WTC11 (cell line): Measurements from ENCODE around the gene PGP. TPM values are rescaled to one million over a fixed set of nuclear protein-coding genes. Genes with fewer than 3 reads are reported as not detected.

Experiments used
- ATAC-seq: fragments of 200-7000 bp; cut with Tn5 transposase; 2 replicates; pipeline ENCODE4 v1.10.0; 2021; ENCODE audit warnings: mild to moderate bottlenecking, moderate library complexity
- CTCF ChIA-PET: fragments of 300-600 bp; sonication (Branson Sonifier 250); formaldehyde crosslinking; loops from one replicate; lab custom pipeline; 2021; ENCODE audit warnings: antibody characterized with exemption; lab: Charles Lee
- POLR2A ChIA-PET: fragments of 350-600 bp; sonication (Branson Sonifier 250); formaldehyde crosslinking; loops from one replicate; lab custom pipeline; 2021; ENCODE audit warnings: antibody characterized with exemption; lab: Charles Lee
- DNase-seq: peaks from one replicate; pipeline ENCODE4 v3.0.0; 2021; ENCODE audit warnings: low spot score
- H3K27ac Mint-ChIP-seq: 2 replicates; pipeline ENCODE4 v1.8.0; 2021; ENCODE audit warnings: mixed read lengths
- H3K27me3 Mint-ChIP-seq: 2 replicates; pipeline ENCODE4 v1.8.0; 2021; ENCODE audit warnings: low read depth, mild to moderate bottlenecking, moderate library complexity, mixed read lengths
- H3K36me3 Mint-ChIP-seq: 2 replicates; pipeline ENCODE4 v1.8.0; 2021; ENCODE audit warnings: mixed read lengths
- H3K4me1 Mint-ChIP-seq: 2 replicates; pipeline ENCODE4 v1.8.0; 2022; ENCODE audit warnings: mixed read lengths
- H3K4me3 Mint-ChIP-seq: 2 replicates; pipeline ENCODE4 v1.8.0; 2021; ENCODE audit warnings: mild to moderate bottlenecking, moderate library complexity, mixed read lengths
- H3K9me3 Mint-ChIP-seq: 2 replicates; pipeline ENCODE4 v1.8.0; 2021; ENCODE audit warnings: mixed read lengths
- ELF4 ChIP-seq: sonication (generic); formaldehyde crosslinking; IDR thresholded peaks from 2 replicates; pipeline ENCODE4 v1.8.1; 2022; ENCODE audit warnings: low read depth, mild to moderate bottlenecking, moderate library complexity, missing genetic modification reagents
- ETV6 ChIP-seq: sonication (generic); formaldehyde crosslinking; IDR thresholded peaks from 2 replicates; pipeline ENCODE4 v1.8.1; 2022; ENCODE audit warnings: mild to moderate bottlenecking, missing genetic modification reagents
- FOXK1 ChIP-seq: sonication (generic); formaldehyde crosslinking; IDR thresholded peaks from 2 replicates; pipeline ENCODE4 v1.8.0; 2022; ENCODE audit warnings: mild to moderate bottlenecking, moderate library complexity, missing genetic modification reagents
- GRHL2 ChIP-seq: fragments of 250-450 bp; sonication (Bioruptor Pico); IDR thresholded peaks from 2 replicates; pipeline ENCODE4 v1.8.0; 2022; ENCODE audit warnings: mild to moderate bottlenecking, moderate library complexity; ENCODE audit not compliant: insufficient replicate concordance, severe bottlenecking
- JAZF1 ChIP-seq: fragments of 250-450 bp; sonication (Bioruptor Pico); IDR thresholded peaks from 2 replicates; pipeline ENCODE4 v1.9.0; 2021; ENCODE audit warnings: moderate library complexity, mild to moderate bottlenecking, inconsistent platforms
- JUN ChIP-seq: sonication (generic); formaldehyde crosslinking; IDR thresholded peaks from 2 replicates; pipeline ENCODE4 v1.8.0; 2023; ENCODE audit warnings: mild to moderate bottlenecking, missing genetic modification reagents
- NFE2L1 ChIP-seq: sonication (generic); formaldehyde crosslinking; IDR thresholded peaks from 2 replicates; pipeline ENCODE4 v1.8.1; 2023; ENCODE audit warnings: missing genetic modification reagents
- NR1H2 ChIP-seq: sonication (generic); formaldehyde crosslinking; IDR thresholded peaks from 2 replicates; pipeline ENCODE4 v1.9.0; 2021; ENCODE audit warnings: mild to moderate bottlenecking, moderate library complexity, missing genetic modification reagents
- NR3C1 ChIP-seq: sonication (generic); formaldehyde crosslinking; conservative IDR thresholded peaks from 2 replicates; pipeline ENCODE4 v1.8.1; 2023; ENCODE audit warnings: low read depth, mild to moderate bottlenecking, missing genetic modification reagents
- PRRX2 ChIP-seq: fragments of 250-450 bp; sonication (Bioruptor Pico); IDR thresholded peaks from 2 replicates; pipeline ENCODE4 v1.8.0; 2021; ENCODE audit warnings: mild to moderate bottlenecking
- SOX15 ChIP-seq: fragments of 250-450 bp; sonication (Bioruptor Pico); IDR thresholded peaks from 2 replicates; pipeline ENCODE4 v1.9.0; 2021; ENCODE audit warnings: mild to moderate bottlenecking
- ZBTB21 ChIP-seq: sonication (generic); formaldehyde crosslinking; IDR thresholded peaks from 2 replicates; pipeline ENCODE4 v1.8.1; 2023; ENCODE audit warnings: mild to moderate bottlenecking, missing genetic modification reagents, borderline replicate concordance
- ZNF416 ChIP-seq: fragments of 250-450 bp; sonication (Bioruptor Pico); IDR thresholded peaks from 2 replicates; pipeline ENCODE4 v1.9.0; 2021; ENCODE audit warnings: mild to moderate bottlenecking, inconsistent platforms
- ZNF671 ChIP-seq: fragments of 250-450 bp; sonication (Bioruptor Pico); IDR thresholded peaks from 2 replicates; pipeline ENCODE4 v1.8.0; 2021; ENCODE audit warnings: mild to moderate bottlenecking
- total RNA-seq: library from RNA; stranded (reverse); gene quantifications from 3 replicates; pipeline ENCODE4 v1.2.3, GENCODE V29; 2021
- TF ChIP-seq, protein P1 (sequence below): sonication (generic); formaldehyde crosslinking; conservative IDR thresholded peaks from 2 replicates; pipeline ENCODE4 v1.8.1; 2022; ENCODE audit warnings: mild to moderate bottlenecking, missing genetic modification reagents
- TF ChIP-seq, protein P2 (sequence below): fragments of 250-450 bp; sonication (Bioruptor Pico); IDR thresholded peaks from 2 replicates; pipeline ENCODE4 v1.9.0; 2021; ENCODE audit warnings: moderate library complexity, mild to moderate bottlenecking, inconsistent platforms, borderline replicate concordance
- TF ChIP-seq, protein P3 (sequence below): sonication (generic); formaldehyde crosslinking; IDR thresholded peaks from 2 replicates; pipeline ENCODE4 v1.8.0; 2022; ENCODE audit warnings: mild to moderate bottlenecking, missing genetic modification reagents
- TF ChIP-seq, protein P4 (sequence below): sonication (generic); formaldehyde crosslinking; conservative IDR thresholded peaks from 2 replicates; pipeline ENCODE4 v1.8.1; 2023; ENCODE audit warnings: mild to moderate bottlenecking, low read depth, missing genetic modification reagents, moderate library complexity
- TF ChIP-seq, protein P5 (sequence below): fragments of 250-450 bp; sonication (Bioruptor Pico); conservative IDR thresholded peaks from 2 replicates; pipeline ENCODE4 v1.9.0; 2021; ENCODE audit warnings: mild to moderate bottlenecking

PGP gene
- total RNA-seq, 1 experiment from 2014 or later, result 39.5 TPM

DNA sequence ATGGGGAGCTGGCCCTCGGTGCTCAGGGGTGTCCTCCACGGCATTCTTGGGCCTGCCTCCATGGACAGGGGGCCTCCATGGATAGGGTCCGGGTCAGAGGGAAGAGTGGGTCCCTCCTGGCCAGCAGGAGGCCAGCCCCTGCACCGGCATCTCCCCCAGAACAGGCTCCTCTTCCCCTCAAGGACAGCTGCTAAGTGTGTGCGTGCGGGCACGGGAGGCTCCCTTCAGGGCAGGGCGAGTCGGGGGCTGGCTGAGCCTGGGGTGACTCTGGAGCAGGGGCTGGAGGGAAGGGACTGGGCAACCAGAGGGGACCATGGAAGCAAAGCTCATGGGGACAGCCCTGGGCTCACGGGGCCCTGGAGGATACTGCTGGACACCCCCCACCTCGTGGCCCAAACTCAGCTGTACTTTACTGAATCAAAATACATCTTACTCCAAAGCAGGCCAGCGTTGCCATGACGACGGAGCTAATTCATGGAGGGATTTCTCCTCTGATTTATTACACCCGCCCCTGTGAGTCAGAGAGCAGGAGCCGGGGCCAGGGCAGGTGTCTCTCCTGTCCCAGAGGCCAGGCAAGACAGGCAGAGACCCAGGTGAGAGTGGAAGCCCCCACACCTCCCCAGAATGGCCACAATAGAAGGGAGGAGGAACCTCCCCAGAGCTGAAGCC, 20.3 kb downstream of the PGP start:
- H3K4me1 Mint-ChIP-seq, result peaks cover 4% of the 10 kb centered on the region; the same call in 1 of the 2 replicates
- no peak overlapping the region for H3K27ac Mint-ChIP-seq
- no peak overlapping the region for H3K4me3 Mint-ChIP-seq
- CTCF ChIA-PET, result interaction anchor here (0.6 to 3.5 kb wide), 39 partner anchors 9 to 343 kb away, joined by 3 to 62 read pairs (median 4); partner anchors contain the start of genes AMDHD2, BRICD5, CCNF and DNASE1L2
- H3K27me3 Mint-ChIP-seq, result peaks cover 24% of the 10 kb centered on the region
- DNase-seq, result no peak
- ATAC-seq, result no peak
- H3K9me3 Mint-ChIP-seq, result no peaks in the 10 kb centered on the region
- no peaks in the 10 kb centered on the region for H3K36me3 Mint-ChIP-seq
- POLR2A ChIA-PET, result interaction anchor here (0.7 to 1.9 kb wide), 3 partner anchors 17 to 95 kb away, joined by 3 to 12 read pairs (median 5); partner anchors contain the start of genes BRICD5 and ECI1
- TF ChIP-seq PRRX2 (CRISPR knock-in tag), result no peak
- TF ChIP-seq ELF4 (CRISPR knock-in tag), result no peak
- no peak for TF ChIP-seq JUN (CRISPR knock-in tag)
- TF ChIP-seq JAZF1, result no peak
- no peak for TF ChIP-seq ETV6 (CRISPR knock-in tag)
- no peak for TF ChIP-seq FOXK1 (CRISPR knock-in tag)

DNA sequence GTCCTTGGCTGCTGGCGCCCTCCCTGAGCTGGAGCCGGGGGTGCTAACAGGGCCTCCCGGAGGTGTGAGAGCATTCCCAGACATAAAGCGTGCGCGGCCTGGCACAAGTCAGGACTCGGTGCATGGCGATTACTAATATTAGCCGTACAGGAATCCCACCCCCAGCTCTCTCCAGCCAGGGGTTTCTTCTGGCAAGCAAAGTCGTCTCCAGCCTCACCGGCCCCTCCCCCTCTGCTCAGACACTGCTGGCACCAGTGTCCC, 23.3 kb downstream of the PGP start:
- CTCF ChIA-PET, result no interaction called here
- no peaks in the 10 kb centered on the region for H3K9me3 Mint-ChIP-seq
- no peak overlapping the region for H3K4me3 Mint-ChIP-seq
- H3K27me3 Mint-ChIP-seq, result no peaks in the 10 kb centered on the region; the same call in 1 of the 2 replicates
- POLR2A ChIA-PET, result no interaction called here
- DNase-seq, result no peak
- no peak overlapping the region for H3K27ac Mint-ChIP-seq
- ATAC-seq, result no peak
- H3K36me3 Mint-ChIP-seq, result no peaks in the 10 kb centered on the region
- H3K4me1 Mint-ChIP-seq, result peaks cover 4% of the 10 kb centered on the region; the same call in 1 of the 2 replicates
- TF ChIP-seq FOXK1 (CRISPR knock-in tag) (no peak), NFE2L1 (CRISPR knock-in tag) (no peak), ZNF671 (no peak), NR1H2 (CRISPR knock-in tag) (no peak), GRHL2 (CRISPR knock-in tag) (no peak), PRRX2 (CRISPR knock-in tag) (no peak), ZNF416 (CRISPR knock-in tag) (no peak), NR3C1 (CRISPR knock-in tag) (no peak), ZBTB21 (CRISPR knock-in tag) (no peak), SOX15 (CRISPR knock-in tag) (no peak)
- TF ChIP-seq, protein P1, sequence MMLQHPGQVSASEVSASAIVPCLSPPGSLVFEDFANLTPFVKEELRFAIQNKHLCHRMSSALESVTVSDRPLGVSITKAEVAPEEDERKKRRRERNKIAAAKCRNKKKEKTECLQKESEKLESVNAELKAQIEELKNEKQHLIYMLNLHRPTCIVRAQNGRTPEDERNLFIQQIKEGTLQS (CRISPR knock-in tag), result no peak
- TF ChIP-seq, protein P2, sequence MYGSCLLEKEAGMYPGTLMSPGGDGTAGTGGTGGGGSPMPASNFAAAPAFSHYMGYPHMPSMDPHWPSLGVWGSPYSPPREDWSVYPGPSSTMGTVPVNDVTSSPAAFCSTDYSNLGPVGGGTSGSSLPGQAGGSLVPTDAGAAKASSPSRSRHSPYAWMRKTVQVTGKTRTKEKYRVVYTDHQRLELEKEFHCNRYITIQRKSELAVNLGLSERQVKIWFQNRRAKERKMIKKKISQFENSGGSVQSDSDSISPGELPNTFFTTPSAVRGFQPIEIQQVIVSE, result no peak
- TF ChIP-seq, protein P3, sequence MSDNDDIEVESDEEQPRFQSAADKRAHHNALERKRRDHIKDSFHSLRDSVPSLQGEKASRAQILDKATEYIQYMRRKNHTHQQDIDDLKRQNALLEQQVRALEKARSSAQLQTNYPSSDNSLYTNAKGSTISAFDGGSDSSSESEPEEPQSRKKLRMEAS (CRISPR knock-in tag), result no peak
- TF ChIP-seq, protein P4, sequence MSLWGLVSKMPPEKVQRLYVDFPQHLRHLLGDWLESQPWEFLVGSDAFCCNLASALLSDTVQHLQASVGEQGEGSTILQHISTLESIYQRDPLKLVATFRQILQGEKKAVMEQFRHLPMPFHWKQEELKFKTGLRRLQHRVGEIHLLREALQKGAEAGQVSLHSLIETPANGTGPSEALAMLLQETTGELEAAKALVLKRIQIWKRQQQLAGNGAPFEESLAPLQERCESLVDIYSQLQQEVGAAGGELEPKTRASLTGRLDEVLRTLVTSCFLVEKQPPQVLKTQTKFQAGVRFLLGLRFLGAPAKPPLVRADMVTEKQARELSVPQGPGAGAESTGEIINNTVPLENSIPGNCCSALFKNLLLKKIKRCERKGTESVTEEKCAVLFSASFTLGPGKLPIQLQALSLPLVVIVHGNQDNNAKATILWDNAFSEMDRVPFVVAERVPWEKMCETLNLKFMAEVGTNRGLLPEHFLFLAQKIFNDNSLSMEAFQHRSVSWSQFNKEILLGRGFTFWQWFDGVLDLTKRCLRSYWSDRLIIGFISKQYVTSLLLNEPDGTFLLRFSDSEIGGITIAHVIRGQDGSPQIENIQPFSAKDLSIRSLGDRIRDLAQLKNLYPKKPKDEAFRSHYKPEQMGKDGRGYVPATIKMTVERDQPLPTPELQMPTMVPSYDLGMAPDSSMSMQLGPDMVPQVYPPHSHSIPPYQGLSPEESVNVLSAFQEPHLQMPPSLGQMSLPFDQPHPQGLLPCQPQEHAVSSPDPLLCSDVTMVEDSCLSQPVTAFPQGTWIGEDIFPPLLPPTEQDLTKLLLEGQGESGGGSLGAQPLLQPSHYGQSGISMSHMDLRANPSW, result no peak
- TF ChIP-seq, protein P5, sequence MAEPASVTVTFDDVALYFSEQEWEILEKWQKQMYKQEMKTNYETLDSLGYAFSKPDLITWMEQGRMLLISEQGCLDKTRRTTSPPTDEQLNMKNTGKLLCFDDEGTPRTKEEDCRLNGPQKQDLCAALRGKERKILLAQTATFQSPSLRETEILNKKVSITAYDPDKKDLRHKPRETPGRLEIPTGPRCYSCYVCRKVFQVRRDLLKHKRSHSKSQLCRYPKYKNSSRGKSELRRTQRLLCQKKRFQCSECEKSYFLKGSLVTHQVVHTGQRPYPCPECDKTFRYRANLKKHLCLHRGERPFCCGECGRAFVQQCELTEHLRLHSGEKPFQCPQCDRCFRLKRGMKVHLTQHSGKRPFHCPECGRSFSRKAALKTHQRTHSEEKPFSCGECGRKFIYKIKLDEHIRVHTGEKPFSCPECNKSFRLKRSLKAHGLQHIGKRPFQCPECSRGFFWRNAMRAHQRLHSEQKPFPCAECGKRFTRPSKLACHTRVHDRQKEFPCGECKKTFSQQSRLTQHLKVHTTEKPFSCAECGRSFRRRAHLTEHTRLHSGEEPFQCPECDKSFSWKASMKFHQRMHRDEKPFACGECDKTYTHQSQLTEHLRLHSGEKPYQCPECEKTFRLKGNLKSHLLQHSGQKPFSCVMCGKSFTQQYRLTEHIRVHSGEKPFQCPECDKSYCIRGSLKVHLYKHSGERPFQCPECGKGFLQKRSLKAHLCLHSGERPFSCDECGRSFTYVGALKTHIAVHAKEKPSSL (CRISPR knock-in tag), result no peak
